ENCODE data around the gene UCHL3.

UCHL3 gene

DNA sequence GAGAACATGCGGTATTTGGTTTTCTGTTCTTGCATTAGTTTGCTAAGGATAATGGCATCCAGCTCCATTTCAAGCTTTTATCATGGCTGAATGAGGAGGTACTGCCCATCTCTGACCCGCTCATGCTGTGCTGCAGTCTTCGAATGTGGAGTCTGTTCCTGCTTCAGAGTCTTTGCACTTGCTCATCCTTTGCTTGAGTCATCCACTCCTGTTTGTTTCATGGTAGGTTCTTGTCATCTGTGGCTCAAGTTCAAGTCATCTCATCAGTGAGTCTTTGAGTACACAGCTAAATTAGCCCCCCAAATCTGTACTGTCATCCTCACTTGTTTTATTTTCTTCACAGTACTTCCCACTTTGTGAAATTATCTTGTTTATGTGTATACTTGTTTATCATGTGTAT lies 5.4 kb downstream of the UCHL3 start:
- no peaks in the 10 kb centered on the region for H3K9me3 ChIP-seq (replicated peaks; ENCODE audit: low read length)
- H3K9ac ChIP-seq (ENCODE audit: low read depth, low read length) = no peak overlapping the region
- no peak overlapping the region for H3K4me3 ChIP-seq (ENCODE audit: low read length)
- H3K4me2 ChIP-seq (ENCODE audit: low read length) = no peak overlapping the region
- no peaks in the 10 kb centered on the region for H3K27me3 ChIP-seq (ENCODE audit: control insufficient read depth, insufficient read depth, low read length)
- H3K36me3 ChIP-seq (ENCODE audit: insufficient read depth, low read length) = peaks cover 7% of the 10 kb centered on the region
- H3K4me1 ChIP-seq (ENCODE audit: control insufficient read depth, insufficient read depth, low read length) = peaks cover 10% of the 10 kb centered on the region

- H3K9ac ChIP-seq (ENCODE audit: low read depth, low read length) = no peak overlapping the region
- no peaks in the 10 kb centered on the region for H3K27me3 ChIP-seq (ENCODE audit: control insufficient read depth, insufficient read depth, low read length)
- no peak overlapping the region for H3K4me2 ChIP-seq (ENCODE audit: low read length)
- H3K4me3 ChIP-seq (ENCODE audit: low read length) = no peak overlapping the region
- peaks cover 7% of the 10 kb centered on the region for H3K36me3 ChIP-seq (ENCODE audit: insufficient read depth, low read length)
- peaks cover 5% of the 10 kb centered on the region for H3K4me1 ChIP-seq (ENCODE audit: control insufficient read depth, insufficient read depth, low read length)
- H3K9me3 ChIP-seq (replicated peaks; ENCODE audit: low read length) = no peaks in the 10 kb centered on the region
Measured at GRCh38 chr13:75555836-75556235, 6.2 kb downstream of the UCHL3 start.

DNA sequence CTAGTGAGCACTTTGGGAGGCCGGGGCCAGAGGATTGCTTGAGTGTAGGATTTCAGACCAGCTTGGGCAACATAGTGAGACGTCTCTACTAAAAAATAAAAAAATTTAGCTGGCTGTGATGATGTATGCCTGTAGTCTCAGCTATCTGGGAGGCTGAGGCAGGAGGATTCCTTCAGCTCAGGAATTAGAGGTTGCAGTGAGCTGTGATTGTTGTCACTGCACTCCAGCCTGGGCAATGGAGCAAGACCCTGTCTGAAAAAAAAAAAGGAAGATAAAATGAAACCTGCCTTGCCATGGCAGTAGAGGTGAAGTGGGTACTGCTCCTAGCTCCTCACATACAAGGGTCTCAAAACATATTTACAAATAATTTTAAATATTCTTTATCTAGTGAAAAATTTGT lies 7.4 kb downstream of the UCHL3 start:
- Histone ChIP-seq H3K9me3 (replicated peaks; ENCODE audit: low read length) (no peaks in the 10 kb centered on the region), H3K27me3 (ENCODE audit: control insufficient read depth, insufficient read depth, low read length) (no peaks in the 10 kb centered on the region)

DNA sequence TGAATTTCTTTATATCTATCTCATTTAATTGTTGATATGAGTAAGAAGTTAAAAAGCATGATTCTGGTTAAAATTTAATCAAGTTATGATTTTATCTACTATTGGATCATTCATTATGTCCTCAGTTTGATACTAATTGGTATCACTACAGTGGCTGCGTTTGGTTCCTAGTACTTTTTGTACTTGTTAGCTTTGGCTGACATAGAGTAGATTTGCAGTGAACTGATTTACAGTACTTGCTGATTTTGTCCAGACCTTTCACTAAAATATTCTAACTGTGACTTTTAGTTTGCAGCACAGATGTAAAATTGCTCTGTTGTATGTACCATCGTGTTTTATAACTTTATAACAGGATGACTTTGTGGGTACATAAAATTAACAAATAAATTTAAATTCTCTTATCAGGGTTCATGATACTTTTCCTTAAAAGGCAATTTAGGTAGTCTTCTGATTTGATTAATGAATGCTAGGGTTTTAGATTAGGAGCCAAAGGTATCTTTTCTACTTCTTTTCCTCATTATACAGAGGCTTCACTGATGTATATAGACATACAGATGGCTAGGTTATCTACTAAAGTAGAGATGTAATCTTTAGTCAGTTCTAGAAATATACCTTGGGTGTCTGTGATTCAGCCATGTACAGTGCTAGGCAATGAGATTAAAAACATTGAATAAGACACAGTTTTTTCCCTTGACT lies 8.7 kb downstream of the UCHL3 start:
- peaks cover 21% of the 10 kb centered on the region for H3K36me3 ChIP-seq (ENCODE audit: insufficient read depth, low read length)
- no peak overlapping the region for H3K4me2 ChIP-seq (ENCODE audit: low read length)
- no peaks in the 10 kb centered on the region for H3K9me3 ChIP-seq (replicated peaks; ENCODE audit: low read length)

More for the DNA sequence above, 7.4 kb downstream of the UCHL3 start:
- peaks cover 8% of the 10 kb centered on the region for H3K36me3 ChIP-seq (ENCODE audit: insufficient read depth, low read length)
- no peak overlapping the region for H3K9ac ChIP-seq (ENCODE audit: low read depth, low read length)
- H3K4me2 ChIP-seq (ENCODE audit: low read length) = no peak overlapping the region
- H3K4me3 ChIP-seq (ENCODE audit: low read length) = no peak overlapping the region
- H3K4me1 ChIP-seq (ENCODE audit: control insufficient read depth, insufficient read depth, low read length) = peaks cover 3% of the 10 kb centered on the region

GRCh38 chr13:75566658-75567057 lies 17.1 kb downstream of the UCHL3 start:
- H3K27me3 ChIP-seq (ENCODE audit: control insufficient read depth, insufficient read depth, low read length) = no peaks in the 10 kb centered on the region

More for the DNA sequence above, 8.7 kb downstream of the UCHL3 start:
- Histone ChIP-seq H3K4me1 (ENCODE audit: control insufficient read depth, insufficient read depth, low read length) (no peaks in the 10 kb centered on the region), H3K9ac (ENCODE audit: low read depth, low read length) (no peak overlapping the region), H3K4me3 (ENCODE audit: low read length) (no peak overlapping the region), H3K27me3 (ENCODE audit: control insufficient read depth, insufficient read depth, low read length) (no peaks in the 10 kb centered on the region)

GRCh38 chr13:75569576-75569975 lies 20.0 kb downstream of the UCHL3 start:
- Histone ChIP-seq H3K4me2 (ENCODE audit: low read length) (no peak overlapping the region), H3K4me3 (ENCODE audit: low read length) (no peak overlapping the region), H3K27me3 (ENCODE audit: control insufficient read depth, insufficient read depth, low read length) (no peaks in the 10 kb centered on the region), H3K36me3 (ENCODE audit: insufficient read depth, low read length) (peaks cover 50% of the 10 kb centered on the region), H3K9me3 (replicated peaks; ENCODE audit: low read length) (no peaks in the 10 kb centered on the region), H3K4me1 (ENCODE audit: control insufficient read depth, insufficient read depth, low read length) (peaks cover 7% of the 10 kb centered on the region), H3K9ac (ENCODE audit: low read depth, low read length) (no peak overlapping the region)

More at GRCh38 chr13:75566658-75567057, 17.1 kb downstream of the UCHL3 start:
- H3K9ac ChIP-seq (ENCODE audit: low read depth, low read length) = no peak overlapping the region
- H3K4me3 ChIP-seq (ENCODE audit: low read length) = no peak overlapping the region
- H3K9me3 ChIP-seq (replicated peaks; ENCODE audit: low read length) = no peaks in the 10 kb centered on the region
- H3K4me2 ChIP-seq (ENCODE audit: low read length) = no peak overlapping the region
- peaks cover 7% of the 10 kb centered on the region for H3K4me1 ChIP-seq (ENCODE audit: control insufficient read depth, insufficient read depth, low read length)
- H3K36me3 ChIP-seq (ENCODE audit: insufficient read depth, low read length) = peaks cover 44% of the 10 kb centered on the region

GRCh38 chr13:75579529-75579928 lies 29.9 kb downstream of the UCHL3 start:
- Histone ChIP-seq H3K4me3 (ENCODE audit: low read length) (no peak overlapping the region), H3K4me1 (ENCODE audit: control insufficient read depth, insufficient read depth, low read length) (peaks cover 4% of the 10 kb centered on the region), H3K9ac (ENCODE audit: low read depth, low read length) (no peak overlapping the region), H3K9me3 (replicated peaks; ENCODE audit: low read length) (peaks cover under 1% of the 10 kb centered on the region), H3K27me3 (ENCODE audit: control insufficient read depth, insufficient read depth, low read length) (no peaks in the 10 kb centered on the region), H3K4me2 (ENCODE audit: low read length) (no peak overlapping the region), H3K36me3 (ENCODE audit: insufficient read depth, low read length) (peaks cover 18% of the 10 kb centered on the region)

- Histone ChIP-seq H3K9me3 (replicated peaks; ENCODE audit: low read length) (peaks cover 4% of the 10 kb centered on the region), H3K27me3 (ENCODE audit: control insufficient read depth, insufficient read depth, low read length) (no peaks in the 10 kb centered on the region), H3K36me3 (ENCODE audit: insufficient read depth, low read length) (peaks cover 9% of the 10 kb centered on the region), H3K4me3 (ENCODE audit: low read length) (no peak overlapping the region), H3K4me2 (ENCODE audit: low read length) (no peak overlapping the region), H3K4me1 (ENCODE audit: control insufficient read depth, insufficient read depth, low read length) (peaks cover 4% of the 10 kb centered on the region), H3K9ac (ENCODE audit: low read depth, low read length) (no peak overlapping the region)
Measured at GRCh38 chr13:75581874-75582640, 32.5 kb downstream of the UCHL3 start.

DNA sequence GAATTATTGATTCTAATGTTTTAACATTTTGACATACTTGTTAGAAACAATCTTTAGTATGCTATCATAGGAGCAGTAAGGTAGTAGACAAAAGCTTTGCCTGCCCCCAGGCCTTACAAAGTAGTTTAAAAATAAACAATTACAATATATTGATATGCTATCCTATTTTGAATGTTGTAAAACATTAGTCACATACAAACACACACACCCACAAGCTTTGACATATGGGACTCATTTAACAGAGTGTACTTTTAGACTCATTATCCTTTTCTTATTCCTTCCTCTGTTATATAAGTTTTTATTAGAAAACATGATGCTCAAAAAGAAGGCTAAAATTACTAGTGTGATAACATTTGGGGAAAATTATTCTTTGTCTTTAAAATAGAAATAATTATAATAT lies 33.5 kb downstream of the UCHL3 start:
- Histone ChIP-seq H3K36me3 (ENCODE audit: insufficient read depth, low read length) (peaks cover 9% of the 10 kb centered on the region), H3K9ac (ENCODE audit: low read depth, low read length) (no peak overlapping the region), H3K9me3 (replicated peaks; ENCODE audit: low read length) (peaks cover 4% of the 10 kb centered on the region), H3K4me1 (ENCODE audit: control insufficient read depth, insufficient read depth, low read length) (peaks cover 4% of the 10 kb centered on the region), H3K4me3 (ENCODE audit: low read length) (no peak overlapping the region), H3K27me3 (ENCODE audit: control insufficient read depth, insufficient read depth, low read length) (no peaks in the 10 kb centered on the region), H3K4me2 (ENCODE audit: low read length) (no peak overlapping the region)

DNA sequence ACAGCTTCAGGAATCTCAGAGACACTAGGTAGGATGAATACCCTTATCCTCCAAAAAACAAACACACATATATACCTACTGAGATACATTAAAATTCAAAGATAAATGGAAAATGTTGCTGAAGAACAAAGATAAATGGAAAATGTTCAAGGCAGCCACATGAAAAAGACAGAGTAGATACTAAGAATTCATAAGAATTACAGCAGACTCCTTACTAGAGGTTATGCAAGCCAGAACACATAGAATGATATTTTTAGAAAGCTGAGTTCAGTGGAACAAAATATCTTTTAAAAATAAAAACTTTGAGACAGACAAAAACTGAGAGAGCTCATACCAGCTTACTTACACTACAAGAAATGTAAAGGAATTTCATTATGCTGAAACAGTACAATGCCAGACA lies 35.6 kb downstream of the UCHL3 start:
- Histone ChIP-seq H3K4me3 (ENCODE audit: low read length) (no peak overlapping the region), H3K9me3 (replicated peaks; ENCODE audit: low read length) (peaks cover 4% of the 10 kb centered on the region), H3K4me1 (ENCODE audit: control insufficient read depth, insufficient read depth, low read length) (peaks cover 4% of the 10 kb centered on the region), H3K4me2 (ENCODE audit: low read length) (no peak overlapping the region), H3K36me3 (ENCODE audit: insufficient read depth, low read length) (peaks cover 14% of the 10 kb centered on the region), H3K27me3 (ENCODE audit: control insufficient read depth, insufficient read depth, low read length) (no peaks in the 10 kb centered on the region), H3K9ac (ENCODE audit: low read depth, low read length) (no peak overlapping the region)

DNA sequence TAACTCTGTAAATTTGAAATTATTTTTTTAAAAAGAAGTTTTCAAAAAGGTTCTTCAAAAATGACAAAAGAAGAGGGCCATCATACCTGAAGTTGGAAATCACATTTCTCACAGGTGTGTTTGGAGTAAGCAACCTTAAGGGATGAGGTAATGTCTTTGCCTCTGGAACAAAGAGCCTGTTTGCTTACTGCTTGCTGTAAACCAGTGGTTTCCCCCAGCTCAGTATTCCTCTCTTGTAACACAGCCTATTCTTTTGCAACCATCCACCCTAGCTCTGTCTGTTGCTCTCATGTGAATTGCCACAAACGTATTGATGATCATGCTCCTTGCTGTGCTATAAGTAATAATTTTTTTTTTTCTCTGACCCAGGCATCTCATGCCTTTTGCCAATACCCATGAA lies 38.1 kb downstream of the UCHL3 start:
- Histone ChIP-seq H3K4me1 (ENCODE audit: control insufficient read depth, insufficient read depth, low read length) (no peaks in the 10 kb centered on the region), H3K9ac (ENCODE audit: low read depth, low read length) (no peak overlapping the region), H3K4me3 (ENCODE audit: low read length) (no peak overlapping the region), H3K4me2 (ENCODE audit: low read length) (no peak overlapping the region), H3K27me3 (ENCODE audit: control insufficient read depth, insufficient read depth, low read length) (no peaks in the 10 kb centered on the region), H3K9me3 (replicated peaks; ENCODE audit: low read length) (peaks cover 4% of the 10 kb centered on the region), H3K36me3 (ENCODE audit: insufficient read depth, low read length) (peaks cover 31% of the 10 kb centered on the region)
